ENCODE results near the gene XXYLT1.

GRCh38 chr3:195253923-195254432 lies 17.0 kb downstream of the XXYLT1 start:
- TF ChIP-seq POLR2A (IDR thresholded peaks at IDR 0.05) = no peak
- TF ChIP-seq CTCF (IDR thresholded peaks at IDR 0.05) = no peak
